Activated CD8-positive, alpha-beta memory T cell treated with anti-CD3 and anti-CD28 coated beads, Interleukin-2, amount 50 U/mL, for 1 hour (primary cell): ENCODE data around the gene ST6GAL2.

Source experiments
- DNase-seq: peaks from one replicate; pipeline ENCODE4 v3.0.0-alpha.2; 2020; ENCODE audit errors: extremely low read depth

Gene ST6GAL2

DNA sequence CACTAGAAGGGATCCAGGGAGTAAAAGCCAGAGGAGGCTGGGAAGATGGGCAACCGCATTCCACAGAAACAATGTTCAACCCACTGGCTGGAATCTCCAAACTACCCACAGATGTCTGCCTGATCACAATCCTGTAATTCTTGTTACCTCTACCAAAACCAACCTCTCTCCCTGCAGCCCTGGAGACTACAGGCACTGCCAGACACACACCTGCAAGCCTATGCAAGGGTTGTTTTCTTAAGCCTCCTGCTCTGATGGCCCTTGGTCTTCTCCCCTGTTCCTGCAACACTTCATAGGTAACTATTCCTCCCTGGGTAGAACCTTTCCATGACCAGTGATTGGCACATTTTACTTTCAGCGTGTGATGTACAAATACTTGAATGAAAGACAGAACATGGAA, 21.9 kb downstream of the ST6GAL2 start:
- no peak for DNase-seq

DNA sequence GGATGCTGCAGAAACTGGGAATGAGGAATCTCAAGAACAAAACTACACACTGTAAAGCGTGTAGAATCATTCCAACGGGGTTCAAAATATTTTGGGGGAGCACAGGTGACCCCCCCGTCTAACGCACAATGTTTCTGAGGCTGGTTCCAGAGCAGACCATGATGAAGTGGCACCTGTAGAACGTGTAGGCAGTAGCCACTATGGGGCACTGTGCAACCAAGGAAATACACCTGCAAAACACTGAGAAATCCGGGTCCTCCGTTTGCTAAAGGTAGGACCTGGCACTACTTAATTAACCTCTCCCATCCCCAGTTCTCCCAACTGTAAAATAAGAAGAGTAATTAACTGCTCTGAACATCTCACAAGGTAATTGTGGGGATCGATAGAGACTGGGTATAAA, 22.6 kb downstream of the ST6GAL2 start:
- no peak for DNase-seq

- no peak for DNase-seq
Observed at GRCh38 chr2:106859498-106859897, 26.5 kb downstream of the ST6GAL2 start.

DNA sequence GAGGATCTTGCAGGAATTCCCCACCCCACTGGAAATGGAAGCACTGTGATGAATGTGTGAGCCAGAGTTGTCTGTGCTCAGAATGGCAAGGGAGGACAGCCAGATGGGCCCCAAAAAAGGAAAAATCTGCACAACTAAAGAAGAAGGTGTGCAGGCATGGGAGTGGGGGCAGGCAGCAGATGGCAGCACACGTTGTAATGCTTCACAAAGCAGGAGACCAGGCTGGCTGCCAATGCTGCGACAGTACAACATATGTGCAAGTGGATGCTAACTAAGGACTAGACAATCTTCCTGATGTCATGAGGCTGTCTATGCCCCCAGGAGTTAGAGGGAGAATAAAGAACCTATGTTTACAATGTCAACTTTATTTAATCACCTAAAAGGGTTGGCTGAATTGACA, 27.2 kb downstream of the ST6GAL2 start:
- no peak for DNase-seq

- no peak for DNase-seq
Observed at GRCh38 chr2:106857882-106858478, 28.0 kb downstream of the ST6GAL2 start.

DNA sequence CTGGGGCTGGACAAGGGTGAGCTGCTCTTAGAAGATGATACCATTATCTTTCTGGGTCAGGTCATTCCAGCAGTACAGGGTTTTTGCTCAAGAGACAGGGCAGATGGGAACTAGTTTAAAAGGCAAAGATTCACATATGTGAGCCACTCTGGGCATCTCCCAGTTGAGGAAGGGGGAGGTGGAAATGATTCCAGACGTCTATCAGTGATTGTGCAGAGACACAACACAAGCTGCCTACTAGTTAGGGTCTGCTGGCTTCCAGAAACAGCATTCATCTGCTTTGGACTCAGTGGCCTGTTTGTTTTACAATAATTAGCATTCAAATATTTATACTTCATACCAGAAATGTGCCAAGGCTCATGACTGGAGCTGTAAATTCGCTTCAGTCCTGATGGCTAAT, 32.3 kb downstream of the ST6GAL2 start:
- no peak for DNase-seq

- no peak for DNase-seq
Observed at GRCh38 chr2:106851881-106852501, 34.0 kb downstream of the ST6GAL2 start.

DNA sequence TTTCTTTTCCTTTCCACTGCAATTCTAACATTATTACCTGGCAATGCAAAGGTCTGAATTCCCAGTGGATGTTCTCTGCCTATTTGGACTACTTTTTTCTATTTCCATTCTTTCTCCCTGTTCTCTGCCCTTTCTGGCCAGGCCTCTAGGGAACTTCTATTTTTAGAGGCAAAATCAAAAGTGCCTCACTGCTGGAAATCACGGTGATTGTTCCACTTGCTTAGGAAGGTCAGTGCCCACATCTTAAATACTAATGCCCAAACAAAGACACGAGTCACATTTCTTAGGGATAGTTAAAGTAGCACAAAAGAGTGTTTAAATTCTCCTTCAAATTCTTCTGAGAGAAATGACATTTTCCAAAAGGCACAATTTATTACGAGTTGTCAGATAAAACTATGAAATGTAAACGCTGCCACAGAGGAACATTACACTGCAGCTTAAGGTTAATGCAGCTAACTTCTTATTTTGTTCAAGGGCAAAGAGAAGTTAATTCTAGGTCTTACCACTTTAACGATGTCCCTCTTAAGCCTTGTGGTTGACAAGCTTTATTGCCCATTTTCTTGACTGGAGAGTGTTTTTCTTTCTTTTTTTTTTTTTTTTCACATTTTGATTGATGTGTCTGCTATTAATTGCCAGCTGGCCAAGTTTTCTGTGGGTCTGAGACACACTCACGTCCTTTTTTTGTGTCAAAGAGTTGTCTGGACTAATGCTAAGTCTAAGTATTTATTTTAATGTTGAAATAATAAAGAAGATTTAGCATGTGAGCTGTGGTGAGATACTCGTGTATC, 34.7 kb downstream of the ST6GAL2 start:
- no peak for DNase-seq

DNA sequence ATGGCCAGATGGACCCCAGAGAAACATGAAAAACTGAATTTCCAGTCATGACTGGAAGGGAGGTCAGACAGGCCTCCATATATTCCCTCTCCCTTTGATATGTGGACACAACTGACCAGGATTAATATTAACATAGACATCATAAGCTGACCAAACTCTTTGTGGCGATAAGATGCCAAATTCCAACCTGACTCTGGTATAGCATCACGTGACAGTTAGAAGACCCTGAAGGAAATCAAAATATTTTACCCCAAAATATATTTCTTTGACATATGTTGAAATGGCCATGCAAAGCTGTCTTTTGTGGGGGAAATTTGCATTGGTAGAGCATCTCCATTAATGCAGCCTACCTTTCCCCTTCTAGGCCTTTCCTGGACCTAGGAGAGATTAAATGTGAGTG, 36.7 kb downstream of the ST6GAL2 start:
- no peak for DNase-seq

- DNase-seq = no peak
Observed at GRCh38 chr2:106847366-106847765, 38.6 kb downstream of the ST6GAL2 start.

DNA sequence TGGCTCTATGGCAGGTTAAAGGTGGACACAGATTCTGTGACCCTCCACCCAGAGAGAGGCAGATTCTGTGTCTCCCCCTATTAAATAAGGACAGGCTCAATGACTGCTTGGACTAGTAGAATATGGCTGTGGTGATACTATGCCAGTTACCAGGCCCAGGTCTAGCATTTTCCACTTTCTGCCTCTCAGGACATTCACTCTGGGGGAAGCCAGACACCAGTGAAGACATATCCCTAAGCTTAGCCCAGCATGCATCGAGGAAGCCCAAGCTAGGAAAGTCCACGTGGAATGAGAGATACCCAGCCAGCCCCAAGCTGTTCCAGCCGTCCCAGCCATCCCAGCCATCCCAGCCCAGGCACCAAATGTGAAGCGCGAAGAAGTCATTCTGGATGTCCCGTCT, 40.3 kb downstream of the ST6GAL2 start:
- no peak for DNase-seq

GRCh38 chr2:106843910-106844250, 42.1 kb downstream of the ST6GAL2 start:
- no peak for DNase-seq

DNA sequence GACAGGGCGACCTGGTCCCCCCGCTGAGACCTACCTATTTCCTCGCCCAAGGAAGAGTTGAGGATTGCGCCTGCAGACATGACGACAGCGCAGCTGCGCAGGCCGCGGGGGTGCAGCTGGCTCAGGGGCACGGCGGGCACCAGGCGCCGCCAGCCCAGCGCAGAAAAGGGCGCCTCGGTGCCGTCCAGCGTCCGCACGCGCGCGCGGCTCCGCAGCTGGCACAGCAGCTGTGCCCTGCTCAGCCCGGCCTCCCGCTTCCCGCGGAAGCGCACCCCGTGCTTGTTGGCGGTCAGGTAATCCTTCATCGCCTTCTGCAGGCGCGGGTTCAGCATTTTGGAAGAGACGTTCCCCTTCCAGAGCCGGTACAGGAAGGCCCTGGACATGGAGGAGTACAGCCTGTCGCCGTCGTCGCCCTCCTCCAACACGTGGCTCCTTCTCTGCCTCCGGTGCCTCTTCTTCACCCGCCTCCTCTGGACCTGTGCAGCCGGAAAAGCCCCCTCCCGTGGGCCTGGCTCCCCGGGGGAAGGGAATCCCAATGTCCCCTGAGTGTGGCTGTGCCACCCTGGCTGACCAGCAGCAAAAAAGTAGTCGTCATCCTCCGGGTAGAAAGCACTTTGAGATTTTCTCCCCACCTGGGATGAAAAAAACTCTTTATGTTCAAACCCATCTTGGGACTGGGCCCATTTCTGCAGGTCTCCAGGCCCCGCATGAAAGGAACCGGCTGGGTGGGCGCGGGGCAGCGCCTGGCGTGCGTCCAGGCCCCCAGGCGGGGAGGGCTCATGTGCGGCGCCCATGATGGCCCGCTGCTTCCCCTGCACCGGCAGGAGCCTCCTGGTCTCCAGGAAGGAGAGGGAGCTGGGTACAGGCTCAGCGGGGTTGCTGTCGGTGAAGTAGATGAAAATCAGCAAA, 42.7 kb downstream of the ST6GAL2 start:
- DNase-seq = no peak

DNA sequence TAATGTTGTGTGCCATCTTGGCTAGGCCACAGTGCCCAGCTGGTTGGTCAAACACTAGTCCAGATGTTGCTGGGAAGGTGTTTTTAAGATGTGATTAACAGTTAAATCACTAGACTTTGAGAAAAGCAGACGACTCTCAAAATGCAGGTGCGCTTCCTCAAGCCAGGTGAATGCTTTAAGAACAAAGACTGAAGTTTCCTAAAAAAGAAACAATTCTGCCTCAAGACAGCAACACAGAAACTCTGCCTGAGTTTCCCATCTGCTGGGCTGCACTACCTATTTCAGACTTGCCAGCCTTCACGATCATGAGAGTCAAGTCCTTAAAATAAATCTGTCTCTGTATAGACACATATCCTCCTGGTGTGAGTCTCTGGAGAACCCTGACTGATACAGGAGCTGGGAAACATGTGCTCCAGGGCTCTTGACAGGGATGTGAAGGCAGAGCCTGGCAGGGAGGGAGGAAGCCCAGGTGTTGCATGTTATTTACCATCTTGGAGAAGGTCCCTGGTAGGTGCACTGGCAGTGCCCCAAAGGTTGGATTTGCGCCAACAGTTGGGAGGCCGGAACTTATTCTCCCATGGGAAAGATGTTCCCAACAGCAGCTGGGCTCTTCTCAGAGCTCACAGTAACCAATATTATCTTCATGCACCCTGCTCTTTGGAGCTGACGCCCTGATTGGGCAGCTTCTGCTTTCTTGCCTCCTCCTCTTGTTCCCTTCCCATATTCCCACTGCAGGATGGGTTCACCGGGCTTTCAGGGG, 43.9 kb downstream of the ST6GAL2 start:
- no peak for DNase-seq

- no peak for DNase-seq
Observed at GRCh38 chr2:106840818-106841217, 45.1 kb downstream of the ST6GAL2 start.

DNA sequence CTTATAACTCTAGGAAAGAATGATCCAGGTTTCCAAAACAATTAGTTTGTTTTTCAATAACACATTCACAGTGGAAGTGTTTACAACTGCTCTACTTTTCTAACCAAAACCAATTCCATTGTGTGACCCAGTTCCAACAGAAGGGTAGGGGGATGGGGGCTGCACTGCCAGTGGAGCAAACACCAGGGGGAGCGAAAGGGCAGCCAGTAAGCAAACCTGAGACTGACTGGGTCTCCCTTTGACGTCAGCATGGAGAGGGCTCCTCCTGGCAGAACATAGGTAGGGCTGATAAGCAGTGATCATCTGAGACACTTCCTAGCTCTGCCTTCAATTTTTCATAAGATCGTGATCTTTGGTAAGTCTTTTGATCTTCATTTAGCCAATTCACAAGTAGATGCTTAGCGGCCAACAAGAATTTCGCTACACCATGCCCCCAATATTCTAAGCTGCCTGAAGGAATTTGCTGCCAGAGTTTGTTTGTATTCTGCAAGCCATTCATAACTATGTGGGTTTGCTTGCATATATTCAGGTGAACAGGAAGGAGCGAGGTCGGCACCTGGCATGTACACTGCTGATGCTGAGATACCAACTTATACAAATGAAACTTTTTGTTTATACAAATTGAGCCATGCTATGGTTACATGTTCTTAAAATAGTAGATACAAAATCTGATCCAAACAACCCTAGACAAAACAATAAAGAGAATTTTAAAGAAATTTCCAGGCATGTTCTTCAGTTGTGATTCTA, 45.9 kb downstream of the ST6GAL2 start:
- DNase-seq = no peak

DNA sequence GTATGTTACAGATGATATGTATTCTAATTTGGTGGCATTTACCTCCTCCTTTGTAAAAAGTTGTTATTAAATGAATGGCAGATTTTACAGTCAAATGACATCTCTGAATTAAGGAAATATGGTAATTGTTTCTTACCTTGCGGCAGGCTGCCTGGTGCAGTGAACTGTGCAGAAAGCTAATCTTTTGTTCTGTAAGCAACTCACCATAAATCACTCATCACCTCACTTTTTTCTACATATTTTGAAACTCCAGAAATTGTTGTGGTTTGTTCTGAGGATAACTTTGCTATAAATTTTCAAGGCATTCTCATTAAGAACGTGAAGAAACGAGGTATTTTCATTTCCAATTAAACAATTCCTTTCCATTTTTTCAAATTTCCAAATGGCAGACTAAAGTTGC, 52.7 kb downstream of the ST6GAL2 start:
- no peak for DNase-seq

GRCh38 chr2:106831816-106832569, 54.0 kb downstream of the ST6GAL2 start:
- no peak for DNase-seq

DNA sequence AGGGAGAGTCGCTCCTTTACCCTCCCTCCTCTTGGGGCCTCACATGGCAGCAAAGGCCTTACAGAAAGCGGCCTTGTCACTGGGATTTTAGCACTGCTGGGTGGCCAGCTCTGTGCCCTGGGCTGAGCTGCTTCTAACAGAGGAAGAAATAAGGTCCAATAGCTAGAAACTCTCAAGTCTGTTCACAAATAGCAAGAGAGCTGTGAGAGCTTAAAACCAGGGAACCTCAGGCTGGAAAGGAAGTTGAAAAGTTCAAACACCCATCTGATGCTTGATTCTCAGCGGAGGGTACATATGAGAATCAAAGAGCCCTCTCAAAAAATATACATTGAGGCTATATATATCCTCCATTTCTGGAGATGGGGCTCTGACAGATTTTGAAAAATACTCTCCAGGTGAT, 54.7 kb downstream of the ST6GAL2 start:
- no peak for DNase-seq

DNA sequence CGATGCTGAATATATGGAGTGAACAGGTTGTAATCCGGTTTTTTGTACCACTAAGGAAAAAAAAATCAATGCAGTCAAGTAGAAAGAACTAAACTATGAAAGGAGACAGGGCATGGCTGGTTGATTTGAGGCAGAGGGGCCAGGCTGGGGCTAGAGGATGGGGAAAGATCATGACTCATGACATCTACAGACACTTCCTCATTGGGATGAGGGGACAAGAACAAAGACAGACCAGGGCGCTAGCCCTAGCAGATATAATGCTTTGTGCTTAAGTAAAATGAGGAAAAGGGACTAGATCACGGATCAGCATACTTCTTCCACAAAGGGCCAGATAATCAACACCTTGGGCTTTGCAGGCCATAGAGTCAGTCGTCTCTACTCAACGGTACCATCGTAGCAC, 55.8 kb downstream of the ST6GAL2 start:
- DNase-seq = no peak
